Measurements from ENCODE around the gene LASP1NB.

The LASP1NB gene

DNA sequence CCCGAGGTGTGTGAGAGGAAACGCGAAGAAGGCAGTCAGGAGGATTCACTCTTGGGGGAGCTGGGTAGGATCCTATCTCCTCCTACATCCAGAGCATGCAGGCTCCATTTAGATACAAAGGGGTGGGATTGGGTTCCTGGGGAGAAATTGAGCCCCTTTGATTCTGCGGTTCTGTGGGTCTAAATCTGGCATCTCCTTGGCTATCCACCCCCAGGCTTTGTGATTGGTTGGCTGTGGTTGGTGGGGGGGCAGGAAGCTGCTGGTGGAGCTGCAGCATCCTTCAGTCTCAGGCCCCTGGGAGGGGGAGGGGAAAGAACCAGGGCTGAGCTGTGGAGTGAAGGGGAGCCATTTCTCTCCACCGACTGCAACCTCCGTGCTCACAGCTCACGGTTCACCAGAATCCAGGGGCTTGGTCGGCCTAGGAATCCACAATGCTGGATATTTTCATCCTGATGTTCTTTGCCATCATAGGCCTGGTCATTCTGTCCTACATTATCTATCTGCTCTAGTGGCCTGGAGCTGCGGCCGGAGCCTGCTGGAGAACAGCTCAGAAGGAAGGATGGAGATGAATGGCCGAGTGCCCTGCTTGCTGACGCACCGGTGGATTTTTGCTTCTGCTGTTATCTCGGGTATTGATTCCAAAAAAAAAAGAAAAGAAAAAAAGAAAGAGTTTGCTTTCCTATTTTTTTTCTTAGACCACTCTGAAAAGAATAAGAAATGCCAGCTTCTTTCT, at the start of gene LASP1NB:
Gene LASP1NB, plus strand, starts transcription at position 352 of the 733 bp plus-strand sequence.
- no peak for DNase-seq (ENCODE audit: low spot score)

DNA sequence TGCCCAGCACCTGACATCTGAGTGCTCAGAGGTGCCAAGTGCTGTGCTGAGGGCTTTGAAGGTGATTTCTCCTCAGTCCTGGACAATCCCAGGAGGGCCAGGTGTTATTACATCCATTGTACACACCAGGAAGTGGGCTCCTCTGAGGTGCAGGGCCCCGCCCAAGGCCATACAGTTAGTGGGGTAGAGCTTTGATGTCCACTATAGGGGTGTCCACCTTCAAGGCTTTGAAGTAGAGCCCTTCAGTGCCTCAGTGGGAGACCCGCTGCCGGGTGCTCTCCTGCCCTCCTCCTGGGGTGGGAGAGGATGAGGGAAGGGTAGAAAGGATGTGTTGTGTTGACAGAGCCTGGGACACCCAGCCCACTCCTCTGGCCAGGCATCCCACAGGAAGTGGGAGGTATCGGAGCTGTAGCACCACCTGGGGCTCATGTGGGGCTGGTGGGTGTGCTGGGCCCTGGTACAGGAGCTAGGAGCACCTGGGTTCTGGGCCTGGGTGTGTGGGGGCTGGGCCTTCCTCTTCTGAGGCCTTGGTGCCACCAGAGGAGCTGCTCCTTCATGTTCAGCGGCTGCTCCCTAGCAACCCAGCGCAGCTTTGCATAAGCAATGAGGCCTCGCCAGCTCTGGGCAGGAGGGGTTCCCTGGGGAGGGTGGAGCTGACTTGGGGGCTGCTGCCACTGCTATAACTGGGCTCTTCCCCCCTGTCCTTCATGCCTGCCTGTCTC, 48.1 kb upstream of the LASP1NB start:
- DNase-seq (ENCODE audit: low spot score) = peak; percentile 85

DNA sequence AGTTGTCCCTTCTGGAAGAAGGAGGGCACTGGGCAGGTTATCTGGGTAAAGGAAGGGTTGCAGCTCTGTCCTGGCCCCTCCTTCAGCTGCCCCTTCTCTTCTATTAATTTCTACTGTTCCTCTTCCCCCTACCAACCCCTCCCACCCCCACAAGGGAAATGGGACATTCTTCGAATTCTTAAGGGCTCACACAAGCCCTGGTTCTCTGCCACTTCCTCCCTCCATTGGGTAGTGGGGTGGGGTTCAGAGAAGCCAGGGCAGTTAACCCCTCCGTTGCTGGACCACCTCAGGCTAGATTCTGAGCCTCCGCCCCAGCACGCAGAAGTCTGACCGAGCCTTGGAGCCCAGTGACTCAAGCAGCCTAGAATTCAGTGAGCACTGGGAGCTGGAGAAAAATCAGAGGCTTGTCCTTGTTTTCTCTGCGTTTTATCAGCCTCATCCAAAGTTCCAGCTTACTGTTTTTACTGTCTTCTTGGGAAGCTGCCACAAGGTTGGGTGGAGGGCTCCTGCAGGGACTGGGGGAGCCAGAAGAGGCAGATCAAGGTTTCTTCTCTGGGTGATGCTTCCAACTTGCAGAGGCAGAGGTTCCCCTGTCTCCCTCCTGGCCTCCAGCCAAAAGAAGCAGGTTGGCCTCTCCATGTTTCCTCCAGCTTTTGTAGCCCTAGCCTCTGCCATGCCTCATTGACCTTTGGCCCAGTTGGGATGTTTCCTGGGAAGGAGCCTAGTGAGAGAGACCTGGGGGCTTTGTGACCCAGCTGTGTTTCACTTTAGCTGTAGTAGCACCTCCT, 45.3 kb upstream of the LASP1NB start:
- no peak for DNase-seq (ENCODE audit: low spot score)

DNA sequence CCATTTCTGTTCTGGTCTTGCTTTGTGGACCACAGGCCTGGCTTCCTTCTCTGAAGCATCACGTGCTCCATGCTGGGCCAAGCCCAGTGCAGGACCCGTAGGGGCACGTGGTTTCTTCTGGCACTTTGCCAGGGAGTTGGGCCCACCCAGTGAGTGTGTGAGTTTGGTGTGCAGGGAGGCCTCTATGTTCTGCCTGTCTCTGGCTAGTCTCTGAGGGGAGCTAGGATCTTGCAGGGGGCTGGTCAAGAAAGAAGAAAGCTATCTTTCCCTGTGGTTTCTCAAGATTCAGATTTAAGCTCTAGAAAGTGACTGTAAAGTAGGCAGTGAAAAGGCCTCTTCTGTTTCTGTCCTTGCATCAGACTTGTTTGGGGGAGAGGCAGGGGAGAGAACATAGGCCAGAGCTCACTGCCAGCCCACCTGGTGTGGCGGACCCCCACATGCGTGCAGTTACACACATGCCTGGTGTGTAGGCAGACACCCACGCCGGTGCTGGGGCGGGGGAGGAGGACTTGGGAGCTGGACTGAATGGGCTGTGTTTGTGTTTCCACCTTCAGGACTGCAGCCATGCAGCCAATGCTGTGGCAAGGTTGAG, 43.7 kb upstream of the LASP1NB start:
- no peak for DNase-seq (ENCODE audit: low spot score)

DNA sequence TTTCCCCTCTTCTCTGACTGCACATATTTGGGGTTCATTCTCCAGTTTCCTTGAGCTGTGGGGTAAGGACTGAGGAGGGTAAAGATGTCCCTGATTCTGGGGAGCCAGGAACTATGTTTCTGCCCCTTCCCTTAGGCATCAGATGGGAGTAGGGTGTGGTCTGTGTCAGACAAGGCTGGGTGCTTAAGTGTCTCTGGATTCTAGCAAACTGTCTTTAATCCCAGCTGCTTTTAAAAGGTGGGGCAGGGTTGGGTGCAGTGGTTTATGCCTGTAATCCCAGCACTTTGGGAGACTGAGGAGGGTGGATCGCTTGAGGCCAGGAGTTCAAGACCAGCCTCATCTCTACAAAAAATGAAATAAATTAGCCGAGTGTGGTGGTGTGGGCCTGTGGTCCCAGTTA, 42.5 kb upstream of the LASP1NB start:
- DNase-seq (ENCODE audit: low spot score) = no peak

DNA sequence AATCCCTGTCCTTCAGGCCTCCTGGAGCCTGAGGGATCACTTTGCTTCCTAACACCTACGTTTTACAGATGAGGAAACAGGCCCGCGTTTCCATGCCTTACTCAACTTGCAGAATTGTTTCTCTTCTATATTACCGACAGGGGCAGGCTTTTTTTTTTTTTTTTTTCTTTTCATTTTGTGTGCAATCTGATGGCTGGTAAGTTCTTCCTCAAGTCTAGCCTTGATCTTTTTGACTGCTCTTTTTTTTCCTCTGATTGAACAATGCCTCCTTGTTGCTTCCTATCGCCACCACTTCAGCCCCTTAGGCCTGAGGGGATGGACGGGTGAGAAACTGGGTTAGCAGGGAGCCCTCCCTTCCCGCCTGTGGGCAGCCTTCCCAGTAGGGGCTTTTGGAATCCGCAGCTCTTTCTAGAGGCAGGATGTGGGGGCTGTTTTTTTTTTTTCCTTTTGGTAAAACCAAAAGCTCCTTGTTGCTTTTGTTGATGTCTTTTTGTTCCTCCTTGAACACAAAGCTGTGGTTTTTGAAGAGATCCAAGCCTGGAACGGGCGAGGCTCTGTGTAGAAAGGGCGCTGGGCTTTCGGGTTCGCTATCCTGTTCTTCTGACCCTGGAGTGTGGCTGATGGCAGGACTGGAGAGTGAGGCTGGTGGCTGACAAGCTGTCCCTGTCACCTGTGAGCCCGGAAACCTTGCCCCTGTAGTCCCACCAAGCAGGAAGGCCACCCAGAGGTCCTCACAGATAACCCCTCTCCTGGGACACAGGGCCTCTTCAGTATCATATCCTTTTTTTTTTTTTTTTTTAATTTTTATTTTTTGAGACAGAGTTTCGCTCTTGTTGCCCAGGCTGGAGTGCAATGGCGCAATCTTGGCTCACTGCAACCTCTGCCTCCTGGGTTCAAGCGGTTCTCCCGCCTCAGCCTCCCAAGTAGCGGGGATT, 41.6 kb upstream of the LASP1NB start:
- no peak for DNase-seq (ENCODE audit: low spot score)

DNA sequence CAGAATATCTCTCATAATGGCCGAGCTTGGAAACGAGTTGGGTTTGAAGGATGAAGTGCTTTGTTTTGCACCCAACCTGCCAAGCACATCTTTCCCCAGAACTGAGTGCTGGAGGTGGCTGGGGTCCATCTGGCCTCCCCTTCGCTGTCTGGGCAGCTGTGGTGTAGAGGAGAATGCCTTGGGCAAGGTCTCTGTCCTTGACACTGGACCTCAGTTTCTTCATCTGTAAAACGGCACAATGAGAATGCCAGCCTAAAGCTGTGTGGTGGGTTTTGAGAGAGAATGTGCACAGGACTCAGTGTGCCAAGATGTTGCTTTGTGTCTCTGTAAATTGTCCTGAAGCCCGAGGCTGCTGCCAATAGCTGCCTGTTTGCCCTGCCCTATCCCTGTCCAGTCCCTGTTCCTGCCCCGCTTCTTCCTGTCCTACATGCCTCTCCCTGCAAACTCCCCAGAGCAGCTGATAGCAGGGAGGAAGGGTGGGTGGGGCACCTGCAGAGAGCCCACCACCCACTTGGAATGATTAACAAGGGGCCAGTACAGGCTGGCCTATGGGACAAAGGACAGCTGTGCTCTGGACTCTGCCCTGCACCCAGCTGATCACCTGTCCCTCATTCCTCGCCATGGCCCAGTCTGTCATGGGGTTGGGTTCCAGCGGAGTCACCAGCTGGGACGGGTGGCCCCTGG, 40.2 kb upstream of the LASP1NB start:
- DNase-seq (ENCODE audit: low spot score) = no peak

DNA sequence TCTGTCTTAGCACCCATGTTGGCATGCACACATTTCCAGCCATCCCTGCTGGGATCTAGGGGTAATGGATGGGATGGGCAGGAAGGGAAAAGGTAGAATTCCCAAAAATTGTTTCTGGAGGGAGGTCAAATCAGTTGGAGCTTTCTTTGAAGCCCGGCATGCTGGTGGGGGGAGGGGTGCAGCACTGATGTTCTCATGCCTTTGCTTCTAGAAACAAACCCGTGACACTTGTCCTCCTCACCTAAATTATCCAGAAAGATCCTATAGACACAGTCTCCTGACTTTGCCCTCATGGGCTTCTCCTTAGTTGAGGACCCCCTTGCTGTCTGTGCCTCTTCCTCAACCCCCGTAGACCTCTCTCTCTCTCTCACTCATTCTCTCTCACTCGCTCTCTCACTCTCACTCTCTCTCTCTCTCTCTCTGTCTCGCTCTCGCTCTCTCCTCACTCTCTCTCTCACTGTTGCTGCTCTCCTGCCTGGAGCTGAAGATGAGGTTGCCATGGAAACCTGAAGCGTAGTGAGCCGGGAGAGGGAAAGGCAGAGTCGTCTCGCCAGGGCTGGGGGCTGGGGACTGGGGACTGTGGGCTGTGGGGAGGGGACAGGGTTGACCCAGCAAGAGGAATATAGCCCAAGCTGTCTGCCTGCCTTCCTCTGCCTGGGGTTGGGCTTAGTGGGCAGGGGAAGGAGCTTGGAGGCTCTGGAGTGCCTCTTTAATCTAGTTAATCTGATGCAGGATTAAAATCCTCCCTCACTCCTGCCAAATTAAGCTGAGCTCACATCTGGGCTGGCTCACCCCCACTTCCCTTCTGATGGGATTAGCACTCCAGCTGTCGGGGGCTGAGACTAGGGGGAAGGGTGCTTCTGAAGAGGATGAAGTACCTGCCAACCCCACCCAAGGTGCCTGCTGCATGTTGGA, 39.4 kb upstream of the LASP1NB start:
- DNase-seq (ENCODE audit: low spot score) = no peak

DNA sequence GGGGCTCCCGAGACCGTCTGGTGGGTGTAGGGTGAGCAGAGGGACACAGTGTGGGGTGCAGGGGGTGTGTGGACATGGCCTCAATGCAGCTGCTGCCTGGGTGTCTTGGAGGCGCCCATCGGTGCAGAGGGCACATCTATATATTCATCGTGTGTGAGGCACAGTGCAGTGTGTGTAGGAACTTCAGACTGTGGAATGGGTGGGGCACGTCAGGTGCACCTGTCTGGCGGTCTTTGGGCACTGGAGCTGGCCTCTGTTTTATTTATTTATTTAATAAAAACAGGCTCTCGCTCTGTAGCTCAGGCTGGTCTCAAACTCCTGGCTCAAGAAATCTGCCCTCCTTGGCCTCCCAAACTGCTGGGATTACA, 38.8 kb upstream of the LASP1NB start:
- no peak for DNase-seq (ENCODE audit: low spot score)

DNA sequence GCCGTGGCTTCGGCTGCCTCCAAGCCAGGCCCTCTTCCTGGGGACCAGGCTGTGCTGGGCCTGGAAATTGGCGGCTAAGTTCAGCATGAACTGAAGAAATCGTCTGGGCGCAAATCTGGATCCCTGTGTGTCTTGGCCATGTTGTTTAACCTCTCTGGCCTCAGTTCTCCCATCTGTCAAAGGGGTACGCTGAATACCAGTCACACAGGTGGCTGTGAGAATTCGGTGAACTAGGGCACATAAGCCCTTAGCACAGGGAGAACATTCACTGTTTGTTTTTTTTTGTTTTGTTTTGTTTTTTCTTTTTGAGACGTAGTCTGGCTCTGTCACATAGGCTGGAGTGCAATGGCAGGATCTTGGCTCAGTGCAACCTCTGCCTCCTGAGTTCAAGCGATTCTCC, 36.6 kb upstream of the LASP1NB start:
- DNase-seq (ENCODE audit: low spot score) = no peak

DNA sequence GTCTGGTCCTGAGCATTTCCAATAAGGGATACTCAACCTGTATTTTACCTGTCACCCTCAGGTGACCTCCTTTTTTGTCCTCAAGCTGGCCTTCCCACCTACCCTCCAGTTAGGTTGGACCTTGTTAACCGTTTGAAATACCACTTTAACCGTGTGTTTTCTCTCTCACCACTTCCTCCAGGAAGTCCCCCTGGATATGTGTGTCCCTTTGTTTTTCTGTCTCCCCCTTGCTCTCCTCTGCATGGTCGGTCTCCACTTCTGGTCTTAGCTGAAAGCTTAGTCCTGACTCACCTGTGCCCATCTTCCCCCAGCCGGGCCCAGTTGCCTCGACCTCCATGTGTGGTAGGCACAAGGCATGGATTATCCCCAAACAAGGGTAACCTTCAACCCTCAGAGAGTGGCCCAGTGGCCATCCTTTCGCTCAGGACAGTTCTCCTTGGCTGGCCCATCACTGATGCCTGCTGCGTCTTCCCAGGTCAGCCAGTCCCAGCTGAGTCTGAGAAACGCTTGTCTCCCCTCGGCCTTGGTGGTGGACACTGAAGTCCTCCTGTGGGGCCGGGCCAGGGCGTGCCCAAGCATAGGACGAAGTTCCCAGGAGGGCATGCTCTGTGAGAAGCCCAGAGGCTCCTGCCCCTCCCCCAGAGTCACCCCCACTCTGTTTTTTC, 35.5 kb upstream of the LASP1NB start:
- DNase-seq (ENCODE audit: low spot score) = no peak

DNA sequence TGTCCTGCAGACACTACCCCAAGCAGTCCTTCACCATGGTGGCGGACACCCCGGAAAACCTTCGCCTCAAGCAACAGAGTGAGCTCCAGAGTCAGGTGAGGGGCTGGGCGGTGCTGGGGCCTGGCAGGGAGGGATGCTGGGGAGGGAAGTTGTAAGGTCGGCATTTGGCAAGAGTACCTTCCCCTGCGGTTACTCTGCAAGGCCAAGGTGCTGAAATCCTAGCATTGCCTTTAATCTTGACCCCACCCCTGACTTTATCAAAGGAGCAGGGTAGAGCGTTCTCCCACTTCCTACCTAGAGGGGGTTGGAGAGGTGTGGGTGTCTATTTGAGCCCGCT, 35.0 kb upstream of the LASP1NB start:
- DNase-seq (ENCODE audit: low spot score) = no peak

DNA sequence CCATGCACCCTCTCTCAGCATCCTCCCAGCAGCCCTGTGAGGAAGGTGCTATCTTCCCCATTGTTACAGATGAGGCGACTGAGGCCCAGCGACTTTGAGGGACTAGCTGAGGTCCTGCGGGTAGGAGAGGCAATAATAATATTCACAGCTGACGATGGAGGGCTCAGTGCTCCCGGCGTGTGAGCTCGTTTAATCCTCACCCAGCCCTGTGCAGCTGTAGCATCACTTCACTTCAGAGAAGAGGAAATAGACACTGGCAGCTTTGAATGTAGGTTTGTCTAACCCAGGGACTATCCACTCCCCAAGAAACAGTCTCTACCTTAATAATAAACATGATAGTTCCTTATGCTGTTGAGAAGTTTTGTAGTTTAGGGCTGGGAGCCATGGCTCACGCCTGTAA, 34.0 kb upstream of the LASP1NB start:
- no peak for DNase-seq (ENCODE audit: low spot score)

DNA sequence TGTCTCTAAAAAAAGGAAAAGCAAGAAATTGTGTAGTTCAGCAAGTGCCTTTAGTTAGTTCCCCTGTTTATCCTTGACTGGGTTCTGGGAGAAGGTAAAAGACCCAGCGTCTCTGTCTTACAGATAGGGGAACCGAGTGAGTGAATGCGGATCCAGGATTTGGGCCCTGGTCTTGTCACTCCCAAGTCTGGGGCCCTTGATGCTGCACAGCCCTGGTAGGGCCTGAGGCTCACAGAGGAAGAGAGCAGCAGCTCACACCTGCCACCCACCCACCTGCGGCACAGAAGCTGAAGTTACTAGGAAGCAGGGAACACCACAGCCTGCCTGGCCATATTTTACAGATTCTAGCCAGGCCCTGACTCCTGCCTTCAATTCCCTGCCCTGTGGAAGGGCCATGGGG, 33.3 kb upstream of the LASP1NB start:
- DNase-seq (ENCODE audit: low spot score) = no peak

DNA sequence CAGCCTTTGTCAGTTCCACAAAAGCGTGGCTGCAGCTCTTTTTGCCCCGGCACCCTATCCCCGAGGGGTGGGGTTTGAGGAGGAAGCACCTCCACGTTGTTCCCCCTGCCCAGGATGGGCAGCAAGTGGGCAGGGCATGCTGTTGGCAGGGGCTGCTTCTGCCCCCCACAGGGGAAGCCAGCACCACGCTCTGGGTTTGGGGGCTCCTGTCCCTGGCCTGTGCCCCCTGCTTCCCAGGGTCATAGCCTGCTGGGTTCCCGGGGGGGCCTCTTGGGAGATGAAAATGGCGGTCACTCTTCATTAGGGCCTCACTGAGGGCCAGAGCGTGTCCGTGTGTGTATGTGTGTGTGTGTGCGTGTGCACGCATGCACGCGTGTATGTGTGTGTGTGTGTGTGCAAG, 32.8 kb upstream of the LASP1NB start:
- no peak for DNase-seq (ENCODE audit: low spot score)

DNA sequence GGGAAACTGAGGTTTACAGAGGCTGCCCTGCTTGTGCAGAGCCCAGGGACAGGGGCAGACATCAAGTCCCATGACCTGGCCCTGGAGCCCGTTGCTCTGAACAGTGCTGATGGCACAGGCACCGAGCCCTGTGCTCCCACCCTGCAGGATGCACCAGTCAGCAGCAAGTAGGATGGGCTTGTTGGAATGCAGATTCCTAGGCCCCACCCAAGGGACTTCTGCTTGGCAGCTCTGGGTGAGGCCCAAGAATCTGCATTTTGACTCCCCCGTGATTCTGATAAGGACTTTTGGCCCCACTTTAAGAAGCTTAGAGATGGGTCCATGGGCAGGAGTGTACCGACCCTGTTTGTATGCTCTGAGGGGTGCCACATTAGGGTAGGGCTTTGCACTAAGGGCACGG, 32.3 kb upstream of the LASP1NB start:
- no peak for DNase-seq (ENCODE audit: low spot score)

DNA sequence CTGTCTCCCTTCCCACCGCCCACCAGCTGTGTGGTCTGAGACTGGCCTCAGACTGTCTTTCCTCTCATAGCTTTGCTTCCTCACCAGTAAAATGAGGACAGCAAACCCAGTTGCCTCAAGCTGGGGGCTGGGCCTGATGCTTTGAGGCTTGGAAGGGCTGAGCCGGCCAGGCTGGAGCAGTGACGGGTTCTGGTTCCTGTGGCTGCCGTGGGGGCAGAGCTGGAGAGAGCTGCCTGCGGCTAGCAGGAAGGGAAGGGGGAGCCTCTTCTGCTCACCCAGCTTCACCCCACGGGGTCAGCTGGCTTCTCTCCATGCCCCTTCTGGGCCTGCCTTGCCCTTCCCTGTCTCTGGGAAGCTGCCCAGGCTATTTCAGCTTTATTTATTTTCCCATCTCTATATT, 31.8 kb upstream of the LASP1NB start:
- DNase-seq (ENCODE audit: low spot score) = no peak

DNA sequence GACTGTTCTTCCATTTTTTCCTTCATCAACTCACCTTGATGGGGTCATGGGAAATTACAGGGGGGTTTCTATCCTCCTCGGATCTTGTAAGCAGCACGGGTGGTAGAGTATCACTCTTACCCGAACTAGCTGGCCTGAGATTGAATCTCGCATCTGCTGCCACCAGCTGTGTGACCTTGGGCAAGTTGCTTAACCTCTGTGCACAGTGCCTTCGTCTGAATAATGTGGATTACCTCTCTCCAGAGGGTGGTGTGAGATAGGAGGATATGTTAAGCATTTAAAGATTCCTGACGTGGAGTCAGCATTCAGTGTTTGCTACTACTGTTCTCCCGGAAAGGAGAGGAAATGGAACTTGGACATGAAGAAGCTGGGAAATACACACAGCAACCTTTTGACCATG, 31.1 kb upstream of the LASP1NB start:
- no peak for DNase-seq (ENCODE audit: low spot score)

DNA sequence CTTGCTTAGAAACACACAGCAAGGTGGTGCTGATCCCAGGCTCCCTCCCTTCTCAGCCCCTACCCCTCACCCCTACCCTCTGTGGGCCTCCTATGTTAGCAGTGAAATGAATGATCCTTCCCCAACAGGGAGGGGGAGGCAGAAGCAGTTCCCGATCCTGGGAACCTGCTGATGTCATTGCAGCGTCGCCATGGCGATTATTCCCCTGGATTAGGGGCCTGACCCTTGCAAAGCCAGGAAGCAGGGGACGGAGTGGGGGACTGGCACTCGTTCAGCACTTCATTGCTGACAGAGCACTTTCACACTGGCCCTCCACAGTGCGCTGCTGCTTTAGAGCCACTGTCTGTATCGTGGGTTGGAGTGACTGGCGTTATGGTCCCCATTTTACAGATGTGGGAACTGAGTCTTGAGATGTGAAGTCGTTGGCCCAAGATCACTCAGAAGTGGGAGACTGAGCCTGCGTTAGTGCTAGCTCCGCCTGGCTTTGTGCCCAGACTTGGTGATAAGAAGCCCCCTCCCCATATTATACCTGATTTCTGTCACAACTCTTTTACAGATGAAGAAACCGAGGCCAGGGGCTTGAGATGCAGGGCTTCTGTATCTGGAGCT, 29.0 kb upstream of the LASP1NB start:
- DNase-seq (ENCODE audit: low spot score) = no peak
